Subcutaneous adipose tissue (tissue), 4 donors: ENCODE data around the gene KIR3DL3. TPM values are rescaled to one million over a fixed set of nuclear protein-coding genes. Genes with fewer than 3 reads are reported as not detected.
"Not testable (repeated sequence)": the region's sequence is repeated elsewhere in the genome, so short reads cannot be mapped to it uniquely, and the experiment has no call there.

Experiments
- small RNA-seq: library from RNA; depleted of rRNA; stranded (forward); fragments of <200 nt; gene quantifications from one replicate; pipeline ENCODE3, GENCODE V24; 2016
- total RNA-seq, 4 donors: library from RNA; depleted of rRNA; stranded (reverse); fragments of >200 nt; gene quantifications; one replicate each; pipeline ENCODE4 v1.1.0, GENCODE V29; 2016
- TF ChIP-seq, protein P1 (sequence below): fragments of 450-650 bp; IDR thresholded peaks from one replicate; pipeline ENCODE4 v1.5.1; 2016; ENCODE audit warnings: low read depth, mild to moderate bottlenecking, control low read depth, antibody characterized with exemption, moderate library complexity

The KIR3DL3 gene
- total RNA-seq, 4 donors from 2014 or later: not detected

DNA sequence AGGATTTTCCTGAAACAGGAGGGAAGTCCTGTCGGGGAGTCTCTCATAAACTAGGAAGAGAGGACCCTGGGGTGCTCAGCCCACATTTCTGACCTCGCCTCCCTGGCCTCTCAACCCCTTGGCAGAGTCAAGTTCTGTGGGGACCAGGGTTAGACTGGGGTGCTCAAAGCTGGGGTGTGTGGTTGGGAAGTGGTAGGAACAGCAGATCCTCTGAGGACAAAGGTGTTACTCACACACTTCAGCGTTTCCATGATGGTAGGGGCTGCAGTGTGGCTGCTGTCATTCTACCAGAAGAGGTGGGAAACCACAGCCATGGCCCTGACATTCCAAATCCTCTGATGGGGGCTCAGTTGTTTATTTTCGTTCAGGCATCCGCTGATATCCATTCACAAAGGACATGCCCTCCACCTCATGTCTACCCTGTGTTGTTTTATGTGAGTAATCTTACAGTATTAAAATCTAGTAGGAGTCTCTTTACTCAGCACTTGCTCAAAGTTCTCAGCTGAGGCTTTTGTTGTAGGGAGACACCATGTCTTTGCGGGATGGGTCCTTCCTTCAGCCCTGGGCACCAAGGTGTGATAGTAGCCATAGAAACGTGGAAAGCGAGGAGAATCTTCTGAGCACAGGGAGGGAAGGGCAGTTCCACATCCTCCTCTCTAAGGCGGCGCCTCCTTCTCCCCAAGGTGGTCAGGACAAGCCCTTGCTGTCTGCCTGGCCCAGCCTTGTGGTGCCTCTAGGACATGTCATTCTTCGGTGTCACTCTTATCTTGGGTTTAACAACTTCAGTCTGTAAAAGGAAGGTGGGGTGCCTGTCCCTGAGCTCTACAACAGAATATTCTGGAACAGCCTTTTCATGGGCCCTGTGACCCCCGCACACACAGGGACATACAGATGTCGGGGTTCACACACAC is 15.6 kb downstream of the KIR3DL3 start:
- TF ChIP-seq, protein P1, sequence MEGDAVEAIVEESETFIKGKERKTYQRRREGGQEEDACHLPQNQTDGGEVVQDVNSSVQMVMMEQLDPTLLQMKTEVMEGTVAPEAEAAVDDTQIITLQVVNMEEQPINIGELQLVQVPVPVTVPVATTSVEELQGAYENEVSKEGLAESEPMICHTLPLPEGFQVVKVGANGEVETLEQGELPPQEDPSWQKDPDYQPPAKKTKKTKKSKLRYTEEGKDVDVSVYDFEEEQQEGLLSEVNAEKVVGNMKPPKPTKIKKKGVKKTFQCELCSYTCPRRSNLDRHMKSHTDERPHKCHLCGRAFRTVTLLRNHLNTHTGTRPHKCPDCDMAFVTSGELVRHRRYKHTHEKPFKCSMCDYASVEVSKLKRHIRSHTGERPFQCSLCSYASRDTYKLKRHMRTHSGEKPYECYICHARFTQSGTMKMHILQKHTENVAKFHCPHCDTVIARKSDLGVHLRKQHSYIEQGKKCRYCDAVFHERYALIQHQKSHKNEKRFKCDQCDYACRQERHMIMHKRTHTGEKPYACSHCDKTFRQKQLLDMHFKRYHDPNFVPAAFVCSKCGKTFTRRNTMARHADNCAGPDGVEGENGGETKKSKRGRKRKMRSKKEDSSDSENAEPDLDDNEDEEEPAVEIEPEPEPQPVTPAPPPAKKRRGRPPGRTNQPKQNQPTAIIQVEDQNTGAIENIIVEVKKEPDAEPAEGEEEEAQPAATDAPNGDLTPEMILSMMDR: no peak

DNA sequence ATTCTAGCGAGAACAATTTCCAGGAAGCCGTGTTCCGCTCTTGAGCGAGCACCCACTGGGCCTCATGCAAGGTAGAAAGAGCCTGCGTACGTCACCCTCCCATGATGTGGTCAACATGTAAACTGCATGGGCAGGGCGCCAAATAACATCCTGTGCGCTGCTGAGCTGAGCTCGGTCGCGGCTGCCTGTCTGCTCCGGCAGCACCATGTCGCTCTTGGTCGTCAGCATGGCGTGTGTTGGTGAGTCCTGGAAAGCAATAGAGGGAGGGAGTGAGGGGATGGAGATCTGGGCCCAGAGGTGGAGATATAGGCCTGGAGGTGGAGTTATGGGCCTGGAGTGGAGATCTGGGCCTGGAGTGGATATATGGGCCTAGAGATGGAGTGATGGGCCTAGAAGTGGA is 45.4 kb downstream of the KIR3DL3 start, which contains the start of gene KIR2DL1:
TSS of gene KIR2DL1 (plus strand) at position 148 of the 400 bp plus-strand sequence. CDS start at position 206, 58 bp downstream.
- TF ChIP-seq, protein P1: not testable (repeated sequence)

Small RNAs within 50 kb of the gene (small RNA-seq; reads per million reads assigned to genes)
- gene AC245128.2: not detected
- not detected for gene KIR3DP1

Other genes starting within 250 kb of the KIR3DL3 start
- gene LAIR2, start 221.6 kb upstream of the KIR3DL3 start, total RNA-seq: not detected
- 10 to 100 TPM in 1 of 4 donors, 1 to 10 TPM in 3; 1.9 to 13.4 (median 5.1) TPM for gene LILRA2, start 150.7 kb upstream of the KIR3DL3 start, total RNA-seq
- gene LILRA1, start 130.8 kb upstream of the KIR3DL3 start, total RNA-seq: 1 to 10 TPM in 2 of 4 donors, not detected in 2; 1.1 to 4.8 TPM
- 10 to 100 TPM in 1 of 4 donors, 1 to 10 TPM in 3; 2.4 to 20.7 (median 3.4) TPM for gene LILRB1, start 94.0 kb upstream of the KIR3DL3 start, total RNA-seq
- gene LILRB4, start 61.5 kb upstream of the KIR3DL3 start, total RNA-seq: 10 to 100 TPM in 3 of 4 donors, 1 to 10 TPM in 1; 8.1 to 43.0 (median 11.7) TPM
- gene KIR2DL3, start 14.1 kb downstream of the KIR3DL3 start, total RNA-seq: not detected
- not detected for gene KIR2DL1, start 45.4 kb downstream of the KIR3DL3 start, total RNA-seq
- gene KIR2DL4, start 79.2 kb downstream of the KIR3DL3 start, total RNA-seq: under 1 TPM in 2 of 4 donors, not detected in 2; 0.34 to 0.75 TPM
- not detected for gene KIR3DL1, start 92.0 kb downstream of the KIR3DL3 start, total RNA-seq
- not detected for gene KIR2DS4, start 108.2 kb downstream of the KIR3DL3 start, total RNA-seq
- not detected for gene KIR3DL2, start 126.0 kb downstream of the KIR3DL3 start, total RNA-seq
- gene FCAR, start 149.8 kb downstream of the KIR3DL3 start, total RNA-seq: 1 to 10 TPM in 3 of 4 donors, not detected in 1; 3.8 to 4.2 (median 3.9) TPM
- gene NCR1, start 181.7 kb downstream of the KIR3DL3 start, total RNA-seq: under 1 TPM in 1 of 4 donors, not detected in 3; 0.85 TPM
- gene NLRP7, start 223.1 kb downstream of the KIR3DL3 start, total RNA-seq: not detected
- gene NLRP2, start 241.9 kb downstream of the KIR3DL3 start, total RNA-seq: 1 to 10 TPM in 2 of 4 donors, under 1 TPM in 1, not detected in 1; 0.68 to 1.3 (median 1.1) TPM